K562 (cell line): ENCODE data around the gene HCN3. TPM values are rescaled to one million over a fixed set of nuclear protein-coding genes. Genes with fewer than 3 reads are reported as not detected.
A peak's percentile ranks its signal among the peaks of the same experiment; 100 is the strongest.

Source experiments
- ARID1B ChIP-seq: fragments of 450-650 bp; IDR thresholded peaks from 2 replicates; pipeline ENCODE4 v1.6.1; 2016; ENCODE audit warnings: antibody characterized with exemption, mild to moderate bottlenecking, inconsistent platforms
- CEBPG ChIP-seq, 3 experiments: fragments of 200-800 bp in 1 of 3; sonication (Bioruptor generic) in 1 of 3; sonication (generic) in 1 of 3; formaldehyde crosslinking in 1 of 3; IDR thresholded peaks in 2 of 3; conservative IDR thresholded peaks in 1 of 3; 2 replicates each; pipeline versions ENCODE4 v1.6.1 to v1.8.0; 2016 to 2022; ENCODE audit warnings: missing compliant biosample characterization in 2 of 3, missing genetic modification characterization in 2 of 3, mild to moderate bottlenecking in 1 of 3, missing genetic modification reagents in 1 of 3
- ELF2 ChIP-seq: fragments of 250-450 bp; sonication (Bioruptor Pico); IDR thresholded peaks from 2 replicates; pipeline ENCODE4 v1.5.0; 2021; ENCODE audit warnings: mild to moderate bottlenecking
- HNRNPK ChIP-seq: fragments of 200-400 bp; formaldehyde crosslinking; IDR thresholded peaks from one replicate; pipeline ENCODE4 v1.6.1; 2018; ENCODE audit warnings: mild to moderate bottlenecking, low read depth, low read length; ENCODE audit not compliant: poor library complexity, severe bottlenecking
- KHSRP ChIP-seq: fragments of 450-650 bp; IDR thresholded peaks from 2 replicates; pipeline ENCODE4 v1.6.1; 2017
- REST ChIP-seq, 2 experiments: fragments of 450-650 bp; formaldehyde crosslinking in 1 of 2; IDR thresholded peaks; 2 replicates each; pipeline versions ENCODE4 v1.4.0 to v1.6.1; 2014 to 2020; ENCODE audit warnings: mild to moderate bottlenecking in 2 of 2, borderline replicate concordance in 1 of 2, low read depth in 1 of 2
- SAFB2 ChIP-seq: fragments of 200-400 bp; formaldehyde crosslinking; IDR thresholded peaks from 2 replicates; pipeline ENCODE4 v1.6.1; 2018; ENCODE audit warnings: borderline replicate concordance, low read length, low read depth, moderate library complexity; ENCODE audit not compliant: severe bottlenecking
- THAP12 ChIP-seq: fragments of 250-450 bp; sonication (Bioruptor Pico); IDR thresholded peaks from 2 replicates; pipeline ENCODE4 v1.9.0; 2021; ENCODE audit warnings: mild to moderate bottlenecking, inconsistent platforms
- ZEB2 ChIP-seq: fragments of 450-650 bp; IDR thresholded peaks from 2 replicates; pipeline ENCODE4 v1.6.1; 2016
- ZNF384 ChIP-seq: IDR thresholded peaks from 2 replicates; pipeline ENCODE4 v1.6.1; 2012; ENCODE audit warnings: low read depth, low read length, improper control_type of control experiment
- ZNF449 ChIP-seq: fragments of 250-450 bp; sonication (Bioruptor Pico); IDR thresholded peaks from 2 replicates; pipeline ENCODE4 v1.8.0; 2022; ENCODE audit warnings: moderate library complexity, mild to moderate bottlenecking, inconsistent platforms
- ZNF699 ChIP-seq: fragments of 250-450 bp; sonication (Bioruptor Pico); IDR thresholded peaks from 2 replicates; pipeline ENCODE4 v1.8.0; 2021; ENCODE audit warnings: mild to moderate bottlenecking, moderate library complexity; ENCODE audit not compliant: insufficient replicate concordance
- polyA plus RNA-seq, 8 experiments: library from polyadenylated mRNA; depleted of rRNA in 4 of 8; stranded (reverse) in 5 of 8; unstranded in 3 of 8; fragments of >200 nt; fragmentation: Nextera tagmentation in 2 of 8; fragmentation: Illumina TruSeq in 1 of 8; extraction: Ambion mirVana in 2 of 8; extraction: Trizol in 1 of 8; gene quantifications; 2 replicates each; pipeline versions ENCODE4 v1.2.1 to v1.2.3, GENCODE V29; 2011 to 2014; ENCODE audit warnings: inconsistent platforms in 1 of 8, missing spikeins in 1 of 8
- total RNA-seq, 7 experiments: library from RNA; depleted of rRNA in 6 of 7; stranded (reverse); fragments of >200 nt in 6 of 7; fragmentation: Illumina TruSeq in 2 of 7; extraction: Trizol in 2 of 7; gene quantifications; 2 replicates each; pipeline versions ENCODE4 v1.2.1 to v1.2.3, GENCODE V29; 2011 to 2021; ENCODE audit warnings: low replicate concordance in 1 of 7

Gene HCN3
- total and polyA plus RNA-seq, 9 of the 15 experiments (the other 6 are each of a cell fraction or from before 2014, with no cell fraction given): 0.91 to 9.7 (median 3.9) TPM

GRCh38 chr1:155324717-155325602 is 47.7 kb downstream of the HCN3 start (continued):
- TF ChIP-seq REST (IDR thresholded peaks at IDR 0.05; ENCODE audit: borderline replicate concordance) (peak; percentile 34; the same call in 1 of the 2 replicates), REST (CRISPR knock-in tag; IDR thresholded peaks at IDR 0.05; ENCODE audit: low read depth) (no peak), ZNF699 (CRISPR knock-in tag) (no peak), CEBPG (CRISPR knock-in tag; IDR thresholded peaks at IDR 0.05) (no peak), CEBPG (tag; conservative IDR thresholded peaks at IDR 0.05 in 1 of 2, IDR thresholded peaks at IDR 0.05 in 1 of 2) (no peak), KHSRP (no peak), HNRNPK (no peak), ZNF449 (CRISPR knock-in tag) (no peak), ZEB2 (no peak), SAFB2 (no peak), THAP12 (CRISPR knock-in tag) (no peak), ELF2 (no peak), ZNF384 (no peak), ARID1B (no peak; the same call in 1 of the 2 replicates)
